Hematopoietic multipotent progenitor cell treated with erythropoietin and hydrocortisone succinate and interleukin-3 and kit ligand, for 8 days (in vitro differentiated cells): ENCODE measurements around the gene ABTB2.

Source experiments
- DNase-seq: peaks from one replicate; pipeline ENCODE4 v3.0.0-alpha.2; 2015

Gene ABTB2

DNA sequence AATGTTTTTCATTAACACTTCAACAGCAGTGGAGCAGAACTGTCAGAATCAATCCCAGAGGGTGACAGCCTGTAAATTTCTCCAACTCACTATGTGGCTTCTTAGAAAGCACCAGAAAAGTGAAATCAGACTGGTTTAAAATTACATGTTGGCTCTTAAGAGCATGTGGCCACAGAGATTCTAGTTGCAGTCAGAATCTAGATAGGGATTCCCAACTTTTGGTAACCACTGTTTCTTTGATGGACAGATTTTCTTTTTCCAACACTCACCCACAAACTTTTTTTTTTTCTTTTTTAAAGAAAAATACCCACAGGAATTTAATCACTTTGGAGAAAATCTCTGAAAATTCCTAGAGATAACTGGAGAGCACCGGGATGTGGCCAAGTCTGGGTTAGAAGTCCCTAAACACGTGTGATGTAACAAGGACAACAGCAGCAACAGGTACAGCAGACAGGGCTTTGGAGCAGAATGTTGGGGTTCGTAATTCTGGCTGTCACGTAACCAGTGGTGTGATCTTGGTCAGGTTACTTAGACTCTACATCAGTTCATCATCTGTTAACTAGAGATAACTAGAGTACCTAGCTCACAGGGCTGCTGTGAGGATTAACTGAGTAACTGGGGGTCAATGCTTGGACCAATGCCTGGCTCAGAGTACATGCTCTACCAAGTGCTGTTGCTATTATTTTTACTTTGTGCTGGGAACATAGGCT, 152.3 kb downstream of the ABTB2 start:
- no peak for DNase-seq

DNA sequence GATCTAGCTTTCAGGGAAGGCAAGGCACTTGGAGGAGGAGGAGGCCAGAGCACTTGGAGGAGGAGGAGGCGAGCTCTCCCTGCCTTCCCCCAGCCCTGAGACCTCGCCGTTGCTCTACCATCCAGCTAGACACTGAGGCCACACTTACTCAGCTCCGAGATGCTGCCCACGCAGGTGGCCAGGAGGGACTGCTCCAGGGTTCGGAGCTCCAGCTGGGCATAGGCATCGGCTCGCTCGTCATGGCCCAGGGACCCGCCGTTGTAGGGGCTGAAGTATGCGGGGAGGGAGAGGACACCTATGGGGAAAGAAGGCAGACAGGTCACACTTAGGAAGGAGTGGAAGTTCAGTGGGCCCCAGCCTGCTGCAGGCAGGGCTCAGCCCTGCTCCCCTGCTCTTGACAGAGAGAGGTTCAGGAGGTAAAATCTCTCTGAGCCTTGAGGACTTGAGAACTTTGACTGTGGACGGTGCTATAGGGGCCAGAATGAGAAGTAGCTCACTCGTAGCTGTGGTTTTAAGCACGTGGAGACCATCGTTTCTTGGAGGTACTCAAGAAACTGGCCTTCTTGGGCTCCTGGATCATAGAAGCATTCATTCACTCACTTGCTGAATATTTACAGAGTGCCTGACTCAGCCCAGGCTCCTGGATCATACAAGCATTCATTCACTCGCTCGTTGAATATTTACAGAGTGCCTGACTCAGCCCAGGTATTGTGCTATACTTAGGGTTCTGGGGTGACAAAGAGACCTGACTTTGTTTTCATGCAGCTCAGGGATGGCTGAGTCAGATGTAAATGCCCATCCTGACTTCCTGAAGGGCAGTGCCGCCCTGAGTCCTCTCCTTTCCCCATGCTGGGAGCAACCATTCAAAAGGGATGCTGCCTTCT, 153.2 kb downstream of the ABTB2 start:
- DNase-seq = no peak

DNA sequence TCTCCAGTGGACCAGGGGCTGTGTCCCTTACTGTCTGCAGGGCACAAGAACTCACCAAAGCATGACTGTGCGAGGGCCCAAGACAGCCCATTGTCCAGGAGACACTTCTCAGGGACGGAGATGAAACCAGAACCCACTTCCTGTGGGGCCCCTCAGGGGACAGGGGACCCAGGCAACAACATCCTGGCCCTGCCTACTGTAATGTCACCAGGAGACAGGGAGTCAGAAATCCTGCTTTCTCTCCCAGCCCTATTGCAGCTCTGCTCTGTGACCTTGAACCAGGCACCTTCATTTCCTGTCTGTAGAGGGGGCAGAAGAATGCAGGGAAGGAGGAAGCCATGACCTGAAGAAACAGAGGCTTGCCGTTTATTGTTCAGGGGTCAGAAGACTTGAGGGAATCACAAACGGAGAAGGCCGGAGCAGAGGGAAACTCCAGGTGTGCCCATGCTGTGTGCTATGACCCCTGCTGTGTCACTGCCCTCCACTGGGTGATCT, 154.4 kb downstream of the ABTB2 start:
- no peak for DNase-seq

DNA sequence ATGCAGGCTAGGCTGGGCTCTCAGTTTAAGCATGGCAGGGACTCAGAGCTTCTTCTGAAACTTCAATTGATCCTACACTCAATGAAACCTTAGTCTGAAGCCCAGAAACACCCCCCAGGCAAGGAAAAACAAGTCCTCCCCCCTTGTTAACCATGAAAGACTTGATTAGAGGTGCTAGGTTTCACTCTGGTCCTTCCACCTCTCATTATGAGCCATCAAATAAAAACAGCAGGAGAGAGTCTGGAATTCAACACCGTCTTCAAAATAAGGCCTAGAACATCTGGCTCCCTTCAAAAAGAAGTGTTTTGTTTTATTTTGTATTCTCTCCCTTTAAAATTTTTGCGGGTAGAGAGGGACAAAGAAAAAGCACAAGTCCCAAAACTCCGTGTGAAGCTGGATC, 156.7 kb downstream of the ABTB2 start:
- DNase-seq = no peak

DNA sequence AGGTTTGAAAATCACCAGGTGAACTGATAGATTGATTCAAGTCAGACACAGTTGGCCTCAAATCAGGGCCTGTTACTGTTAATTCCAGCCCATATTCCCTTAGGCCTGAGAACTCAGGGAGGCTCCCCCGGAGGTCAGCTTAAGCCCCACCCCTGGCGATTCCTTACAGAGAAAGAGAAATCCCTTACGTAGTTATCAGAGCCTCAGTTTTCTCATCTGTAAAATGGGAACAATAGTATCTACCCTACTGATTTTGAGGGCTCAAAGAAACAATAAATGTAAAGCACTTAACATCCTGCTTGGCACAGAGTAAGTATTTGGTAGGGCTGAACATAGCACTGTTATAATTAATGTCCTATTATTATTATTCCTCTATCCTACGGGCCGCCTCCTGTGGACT, 158.3 kb downstream of the ABTB2 start:
- no peak for DNase-seq

DNA sequence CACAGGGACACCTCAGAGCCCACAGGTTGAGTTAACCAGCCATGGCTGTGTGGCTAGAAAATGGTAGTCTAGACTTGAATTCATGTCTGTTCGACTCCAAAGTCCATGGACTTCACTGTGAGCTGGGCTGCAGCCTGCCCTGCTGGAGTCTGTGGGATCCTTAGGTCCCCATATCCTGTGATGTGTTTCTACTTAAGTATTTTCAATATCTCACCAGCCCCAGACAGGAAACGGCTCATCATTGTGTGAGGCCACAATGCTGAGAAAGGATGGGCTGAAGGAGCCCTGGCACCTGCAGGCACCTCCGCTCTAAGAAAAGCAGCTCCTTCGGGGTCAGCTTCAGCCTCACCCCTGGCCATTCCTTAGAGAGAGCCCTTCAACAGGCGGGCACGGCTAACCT, 159.3 kb downstream of the ABTB2 start:
- DNase-seq = no peak

DNA sequence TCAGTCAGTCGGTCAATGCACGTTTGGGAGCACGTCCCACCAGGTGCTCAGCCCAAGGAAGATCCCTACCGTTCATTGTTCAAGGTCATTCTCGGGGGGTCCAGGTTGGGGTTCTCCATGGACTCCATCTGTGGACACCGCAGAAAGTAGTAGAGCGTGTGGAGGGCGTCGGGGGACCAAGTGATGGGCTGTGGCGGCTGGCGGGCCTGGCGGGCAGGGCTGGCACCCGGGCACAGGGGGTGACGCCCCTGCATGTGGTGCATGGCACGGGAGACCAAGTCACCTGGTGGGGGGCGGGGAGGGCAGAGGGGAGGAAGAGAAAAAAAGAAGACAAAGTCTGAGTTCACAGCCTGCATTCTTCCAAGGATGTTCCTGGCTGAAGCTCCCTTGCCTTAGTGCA, 160.6 kb downstream of the ABTB2 start:
- DNase-seq = no peak

DNA sequence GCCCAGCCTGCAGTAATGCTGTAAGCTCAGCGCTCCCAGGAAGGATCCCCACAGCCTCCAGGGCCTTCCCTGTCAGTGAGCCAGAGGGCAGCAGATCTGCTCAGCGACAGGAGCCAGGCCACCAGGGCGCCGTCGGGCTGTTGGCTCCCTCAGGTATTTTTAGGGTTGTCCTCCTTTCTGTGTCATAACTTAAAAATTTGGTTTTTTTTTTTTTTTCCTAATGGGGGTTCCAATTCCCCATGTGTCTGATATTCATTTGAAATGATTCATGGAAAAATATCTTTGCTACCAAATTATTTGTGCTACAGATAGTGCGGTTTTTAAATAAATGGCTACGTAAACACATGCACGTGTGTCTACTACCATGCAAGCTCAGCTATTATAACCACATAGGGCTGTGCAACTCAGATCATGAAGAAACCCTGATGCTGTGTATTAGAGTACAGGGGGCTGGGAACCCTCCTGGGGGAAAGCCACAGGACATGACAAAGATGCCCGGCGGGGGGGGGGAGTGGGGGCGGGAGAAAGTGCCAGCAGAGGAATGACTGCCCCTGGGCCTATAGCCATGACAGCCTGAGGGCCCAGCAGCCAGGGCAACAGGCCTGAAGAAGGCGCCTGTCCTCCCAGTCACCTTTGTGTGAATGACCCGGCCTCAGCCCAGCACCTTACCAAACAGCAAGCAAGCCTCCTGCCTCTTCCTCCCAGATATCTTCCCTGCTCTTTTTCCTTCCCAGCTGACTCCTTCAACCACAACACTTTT, 163.1 kb downstream of the ABTB2 start:
- no peak for DNase-seq

DNA sequence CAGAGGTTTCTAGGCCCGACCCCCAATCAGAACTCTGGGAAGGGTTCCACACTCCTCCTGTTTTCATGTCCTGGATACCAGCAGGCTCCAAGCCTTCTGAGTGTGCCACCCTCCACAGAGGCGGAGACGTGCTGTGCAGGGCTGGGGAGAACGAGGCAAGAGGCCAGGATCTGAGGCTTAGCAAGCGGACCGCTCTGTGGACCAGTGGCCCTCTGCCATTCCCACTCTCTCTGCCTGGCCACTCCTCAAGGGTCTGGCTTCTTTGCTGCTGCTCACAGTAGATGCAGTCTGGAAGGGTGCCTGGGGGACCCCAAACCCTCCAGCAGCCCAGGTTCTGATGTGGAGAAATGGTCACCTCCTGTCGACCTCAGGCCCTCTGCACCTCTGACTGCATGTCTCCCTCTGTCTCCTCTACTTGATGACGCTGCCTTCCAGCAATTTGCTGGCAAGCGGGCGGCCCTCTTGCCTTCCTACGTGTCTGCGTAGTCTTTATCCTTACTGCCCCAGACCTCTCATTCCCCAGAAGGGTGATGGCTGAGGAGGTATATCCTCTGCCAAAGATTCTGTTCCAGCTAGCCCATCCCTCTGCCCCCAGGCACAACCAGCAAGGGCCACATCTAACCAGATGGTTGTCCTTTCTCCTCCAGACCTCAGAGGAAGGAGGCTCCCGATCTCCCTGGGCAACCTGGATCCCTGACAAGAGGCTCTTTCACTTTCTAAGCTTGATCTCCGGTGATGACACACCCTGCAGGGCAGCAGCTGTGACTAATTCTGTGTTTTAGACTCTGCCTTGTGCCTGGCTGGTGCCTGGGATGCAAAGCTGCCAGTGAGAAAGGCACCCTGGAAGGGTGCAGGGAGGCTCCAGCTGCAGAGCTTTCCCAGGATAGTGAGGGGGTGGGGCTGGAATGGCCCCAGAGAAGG, 165.1 kb downstream of the ABTB2 start:
- DNase-seq = no peak

DNA sequence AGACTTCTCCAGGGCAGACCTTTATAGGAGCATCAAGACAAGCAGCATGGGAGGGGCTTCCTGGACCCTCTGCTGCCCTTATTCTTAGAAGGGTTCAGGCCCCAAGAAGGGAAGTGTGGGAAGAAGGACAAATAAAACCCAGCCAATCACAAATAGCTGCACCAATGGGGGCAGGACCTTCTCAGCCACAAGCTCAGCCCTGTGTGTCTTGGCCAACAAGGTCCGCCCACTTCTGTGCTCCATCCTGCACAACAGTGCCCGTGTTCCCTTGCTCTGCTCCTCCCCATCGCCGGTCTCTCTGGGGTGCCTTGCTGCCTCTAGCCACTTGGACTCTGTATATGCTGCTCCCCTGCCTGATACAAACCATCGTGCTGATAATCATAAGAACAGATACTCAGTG, 166.2 kb downstream of the ABTB2 start:
- DNase-seq = no peak

DNA sequence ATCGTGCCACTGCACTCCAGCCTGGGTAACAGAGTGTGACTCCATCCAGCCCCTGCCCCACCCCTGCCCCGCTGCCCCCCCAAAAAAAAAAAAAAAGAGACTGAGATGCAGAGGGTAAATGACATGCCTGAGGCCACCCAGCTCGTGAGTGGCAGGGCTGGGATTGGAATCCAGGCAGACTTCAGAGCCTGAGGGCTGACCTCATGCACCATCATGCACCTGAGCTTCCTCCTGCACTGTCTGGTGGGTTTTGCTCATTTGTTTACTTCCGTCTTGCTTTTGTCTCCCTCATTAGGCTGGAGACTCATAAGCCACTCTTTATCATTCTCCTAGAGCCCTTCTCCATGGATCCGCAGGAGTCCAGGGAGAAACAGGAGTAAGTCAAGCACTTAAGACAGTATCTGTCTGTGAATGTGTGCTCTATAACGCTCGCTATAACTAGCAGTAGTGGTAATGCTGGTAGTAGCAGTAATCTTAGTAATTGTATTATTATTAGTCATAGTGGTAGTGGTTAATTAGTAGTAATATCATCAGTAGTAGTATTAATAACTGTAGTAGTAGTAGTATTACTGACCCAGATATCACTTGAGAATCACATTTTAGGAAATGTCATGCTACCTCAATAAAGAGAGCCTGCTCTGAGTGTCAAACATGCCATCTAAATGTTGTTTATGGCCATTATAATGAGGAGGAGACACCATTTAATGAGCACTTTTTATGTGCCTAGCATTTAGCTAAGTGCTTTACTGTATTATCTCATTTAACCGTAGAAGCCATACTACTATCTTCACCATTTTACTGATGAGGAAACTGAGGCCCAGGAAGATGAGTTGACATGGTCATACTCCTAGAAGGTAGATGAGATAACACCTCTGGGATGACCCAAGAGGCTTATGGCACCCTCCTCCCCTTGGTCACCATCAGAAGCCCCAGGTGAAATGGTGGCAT, 167.3 kb downstream of the ABTB2 start:
- no peak for DNase-seq

DNA sequence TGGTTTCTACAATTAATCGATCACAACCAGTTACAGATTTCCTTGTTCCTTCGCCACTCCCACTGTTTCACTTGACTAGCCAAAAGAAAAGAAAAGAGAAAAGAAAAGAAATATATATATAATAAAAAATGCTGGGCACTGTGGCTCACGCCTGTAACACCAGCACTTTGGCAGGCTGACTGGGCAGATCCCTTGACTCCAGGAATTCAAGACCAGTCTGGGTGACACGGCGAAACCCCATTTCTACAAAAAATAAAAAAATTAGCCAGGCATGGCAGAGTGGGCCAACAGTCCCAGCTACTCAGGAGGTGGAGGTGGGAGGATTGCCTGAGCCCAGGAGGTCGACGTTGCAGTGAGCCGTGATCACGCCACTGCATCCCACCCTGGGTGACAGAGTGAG, 168.6 kb downstream of the ABTB2 start:
- no peak for DNase-seq

DNA sequence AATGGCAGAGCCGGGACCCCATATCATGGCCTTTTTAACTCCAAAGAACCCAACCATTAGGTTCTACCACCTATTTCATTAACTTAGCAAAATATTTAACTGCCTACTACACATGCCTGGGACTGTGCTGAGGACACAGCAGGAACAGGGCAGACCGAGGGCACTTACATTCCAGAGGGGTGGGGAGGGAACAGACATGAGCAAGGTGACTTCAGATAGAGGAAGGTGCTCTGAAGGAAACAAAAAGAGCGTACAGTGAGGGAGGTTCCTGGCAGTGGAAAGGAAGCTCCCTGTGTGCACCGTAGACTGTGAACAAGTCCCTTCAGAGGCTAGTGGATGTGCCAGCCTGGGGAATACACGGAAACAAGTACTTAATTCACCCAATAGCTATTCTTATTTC, 169.6 kb downstream of the ABTB2 start:
- DNase-seq = no peak

DNA sequence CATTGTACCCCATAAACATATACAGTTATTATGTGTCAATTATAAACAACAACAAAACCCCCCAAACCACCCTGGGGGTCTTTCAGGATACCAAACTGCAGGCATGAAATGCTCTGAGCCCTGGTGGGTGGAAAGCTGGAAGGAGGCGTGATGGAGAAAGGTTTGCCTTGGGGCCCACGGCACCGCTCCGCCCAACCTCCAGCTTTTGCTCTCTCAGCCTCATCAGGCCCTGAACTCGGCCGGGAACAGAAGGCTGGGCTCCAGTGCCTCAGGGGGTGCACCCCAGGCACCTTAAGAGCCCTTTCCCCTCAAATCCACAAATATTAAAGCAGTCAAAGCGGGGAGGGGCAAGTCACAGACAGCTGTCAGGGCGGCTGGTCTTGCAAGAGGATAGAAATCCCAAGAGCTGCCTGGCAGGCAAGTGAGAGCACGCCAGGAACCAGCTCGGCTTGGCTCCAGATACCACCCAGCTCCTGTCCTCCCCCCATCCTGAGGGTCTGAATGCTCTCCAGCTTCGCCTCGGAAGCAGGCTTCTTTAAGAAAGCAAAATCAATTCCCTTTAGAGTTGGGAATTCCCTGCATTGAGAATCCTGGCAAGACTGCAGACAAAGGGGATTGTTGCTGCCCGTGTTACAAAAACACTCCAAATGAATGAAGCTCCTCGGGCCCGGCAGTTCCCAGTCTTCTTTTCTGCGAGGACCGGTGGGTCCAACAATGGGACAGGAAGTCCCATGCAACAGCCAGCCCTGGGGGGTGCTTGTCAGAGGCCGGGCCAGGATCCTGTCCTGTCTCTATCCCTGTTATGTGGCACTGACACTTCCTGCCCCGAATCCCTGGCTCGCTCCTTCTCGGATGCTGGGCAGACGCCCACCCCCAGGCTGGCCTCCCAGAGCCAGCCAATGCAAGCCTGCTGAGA, 171.6 kb downstream of the ABTB2 start:
- DNase-seq = no peak

DNA sequence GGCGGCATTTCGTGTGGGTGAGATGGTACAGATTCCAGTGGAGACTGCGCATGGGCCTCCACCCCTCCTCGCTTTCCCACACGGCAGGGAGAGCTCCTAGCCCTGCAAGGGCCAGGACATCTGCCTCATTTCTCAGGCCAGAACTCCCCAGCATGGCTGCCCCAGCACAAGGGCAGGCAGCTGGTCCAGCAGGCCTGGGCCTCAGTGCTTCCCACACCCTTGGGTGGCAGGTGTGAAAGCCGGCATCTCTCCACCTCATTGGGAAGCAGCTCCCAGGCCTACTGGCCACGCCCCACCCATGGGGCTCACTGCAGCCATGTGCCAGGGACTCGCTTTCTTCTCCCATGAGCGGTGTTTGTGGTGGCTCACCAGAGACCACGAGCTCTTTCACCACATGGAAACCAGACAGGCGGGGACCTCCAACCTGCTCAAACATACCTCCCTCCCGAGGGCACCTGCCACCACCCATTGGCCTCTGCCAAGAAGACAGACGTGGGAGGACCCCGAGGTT, 173.2 kb downstream of the ABTB2 start:
- DNase-seq = no peak

DNA sequence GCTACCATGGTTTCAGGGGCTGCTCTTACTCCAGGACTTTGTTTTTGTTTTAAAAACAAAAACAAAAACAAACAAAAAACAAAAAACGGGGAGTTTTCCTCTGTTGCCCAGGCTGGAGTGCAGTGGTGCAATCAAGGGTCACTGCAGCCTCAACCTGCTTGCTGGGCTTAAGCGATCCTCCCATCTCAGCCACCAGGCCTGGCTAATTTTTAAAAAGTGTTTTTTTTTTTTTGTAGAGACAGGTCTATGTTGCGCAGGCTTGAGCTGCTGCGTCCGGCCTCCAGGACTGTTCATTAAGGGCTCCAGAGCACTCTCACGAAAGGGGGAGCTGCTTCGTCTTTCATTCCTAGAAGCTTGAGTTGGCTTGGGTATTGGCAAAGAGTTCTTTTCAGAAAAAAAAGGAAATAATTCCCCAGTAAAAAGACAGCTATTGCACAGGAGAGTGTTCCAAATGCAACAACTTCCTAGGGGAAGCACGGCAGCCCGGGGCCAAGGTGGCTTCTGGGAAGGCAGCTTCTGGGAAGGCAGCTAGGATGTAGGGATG, 173.9 kb downstream of the ABTB2 start:
- no peak for DNase-seq

DNA sequence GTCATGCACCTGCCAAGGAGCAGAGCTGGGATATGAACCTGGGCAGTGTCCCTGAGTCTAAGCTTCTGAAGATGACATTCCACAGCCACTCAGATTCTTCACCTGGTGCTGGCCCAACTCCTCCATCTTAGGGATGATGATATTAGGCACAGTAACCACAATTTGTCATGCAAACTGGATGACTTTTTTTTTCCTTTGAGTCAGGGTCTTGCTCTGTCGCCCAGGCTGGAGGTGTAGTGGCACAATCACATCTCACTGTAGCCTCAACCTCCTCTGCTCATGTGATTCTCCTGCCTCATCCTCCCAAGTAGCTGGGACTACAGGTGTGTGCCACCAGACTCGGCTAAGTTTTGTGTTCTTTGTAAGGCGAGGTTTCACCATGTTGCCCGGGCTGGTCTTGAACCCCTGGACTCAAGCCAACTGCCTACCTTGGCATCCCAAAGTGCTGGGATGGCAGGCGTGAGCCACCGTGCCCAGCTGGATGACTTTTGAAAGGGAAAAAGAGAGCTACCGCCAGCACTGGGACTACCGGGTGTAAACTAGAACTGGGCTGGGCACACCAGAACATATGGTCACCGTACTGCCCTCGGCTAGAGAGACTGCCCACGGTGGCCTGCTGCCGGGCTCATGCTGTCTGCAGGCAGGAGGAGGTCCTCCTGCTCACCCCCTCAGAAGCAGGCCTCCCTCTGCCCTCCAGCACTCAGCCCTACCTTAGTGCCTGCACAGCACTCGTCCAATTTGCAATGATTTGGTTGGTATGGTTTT, 174.7 kb downstream of the ABTB2 start:
- no peak for DNase-seq

DNA sequence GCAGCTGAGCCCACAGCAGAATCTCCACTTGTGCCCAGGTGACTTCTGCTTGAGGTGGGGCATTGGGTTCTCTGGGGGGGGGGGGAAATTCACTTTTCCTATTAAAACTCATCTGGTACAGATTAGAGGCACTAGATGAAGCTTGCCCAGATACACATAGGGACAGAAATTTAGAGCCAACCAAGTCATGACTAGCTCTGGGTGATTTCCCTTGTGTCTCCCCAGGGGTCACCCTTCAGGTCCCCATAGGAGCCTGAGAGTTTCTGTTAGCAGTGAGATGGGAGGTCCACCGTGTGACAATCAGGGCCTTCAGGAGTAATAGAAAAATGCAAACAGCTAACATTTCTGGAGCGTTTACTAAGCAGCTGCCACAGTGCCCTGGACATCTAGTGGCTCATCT, 175.4 kb downstream of the ABTB2 start:
- no peak for DNase-seq
